Measurements from ENCODE around the gene SLC15A3.

SLC15A3 gene

DNA sequence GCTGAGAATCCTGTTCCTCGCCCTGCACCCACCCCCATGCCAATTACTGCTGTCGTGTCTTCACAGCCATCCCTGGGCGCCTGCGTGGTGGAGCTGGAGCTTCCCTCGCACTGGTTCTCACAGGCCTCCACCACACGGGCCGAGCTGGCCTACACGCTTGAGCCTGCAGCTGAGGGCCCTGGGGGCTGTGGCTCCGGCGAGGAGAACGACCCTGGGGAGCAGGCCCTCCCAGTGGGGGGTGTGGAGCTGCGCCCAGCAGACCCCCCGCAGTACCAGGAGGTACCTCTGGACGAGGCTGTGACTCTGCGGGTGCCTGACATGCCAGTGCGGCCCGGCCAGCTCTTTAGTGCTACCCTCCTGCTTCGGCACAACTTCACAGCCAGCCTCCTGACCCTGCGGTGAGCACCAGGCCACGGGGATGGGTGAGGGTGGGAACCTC is 23.4 kb downstream of the SLC15A3 start:
- DNase-seq (ENCODE audit: low spot score): no peak

DNA sequence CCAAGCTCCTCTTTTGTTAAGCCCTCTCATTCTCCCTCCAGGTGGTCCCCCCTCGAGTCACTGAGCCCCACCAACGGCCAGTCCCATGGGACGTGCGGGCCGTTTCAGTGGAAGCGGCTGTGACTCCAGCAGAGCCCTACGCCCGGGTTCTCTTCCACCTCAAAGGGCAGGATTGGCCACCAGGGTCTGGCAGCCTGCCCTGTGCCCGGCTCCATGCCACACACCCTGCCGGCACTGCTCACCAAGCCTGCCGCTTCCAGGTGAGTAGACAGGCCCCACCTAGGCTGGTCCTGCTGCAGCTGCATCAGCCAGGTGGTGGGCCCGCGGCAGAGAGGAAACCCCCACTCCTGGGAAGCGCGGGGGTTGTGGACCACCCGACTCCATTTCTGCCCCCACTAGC is 24.4 kb downstream of the SLC15A3 start:
- DNase-seq (ENCODE audit: low spot score): no peak

DNA sequence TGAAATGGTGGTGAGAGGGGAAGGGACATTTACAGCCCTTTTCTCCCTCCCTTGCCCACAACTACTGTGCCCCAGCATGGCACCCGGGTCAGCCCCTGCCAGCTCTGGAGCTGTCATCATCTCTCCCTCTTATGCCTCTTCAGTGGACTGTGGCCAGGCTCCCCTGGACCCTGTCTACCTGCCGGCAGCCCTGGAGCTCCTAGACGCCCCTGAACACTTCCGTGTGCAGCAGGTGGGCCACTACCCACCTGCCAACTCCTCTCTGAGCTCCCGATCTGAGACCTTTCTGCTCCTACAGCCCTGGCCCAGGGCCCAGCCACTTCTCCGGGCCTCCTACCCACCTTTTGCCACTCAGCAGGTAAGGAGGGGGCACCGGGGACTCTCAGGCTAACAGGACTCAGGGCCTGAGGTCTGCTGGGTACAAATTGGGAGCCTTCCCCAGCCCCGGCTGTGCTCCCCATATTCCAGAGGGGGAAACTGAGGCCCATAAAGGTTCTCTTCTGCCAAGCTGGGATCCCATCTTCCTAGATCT is 24.8 kb downstream of the SLC15A3 start:
- DNase-seq (ENCODE audit: low spot score): no peak

DNA sequence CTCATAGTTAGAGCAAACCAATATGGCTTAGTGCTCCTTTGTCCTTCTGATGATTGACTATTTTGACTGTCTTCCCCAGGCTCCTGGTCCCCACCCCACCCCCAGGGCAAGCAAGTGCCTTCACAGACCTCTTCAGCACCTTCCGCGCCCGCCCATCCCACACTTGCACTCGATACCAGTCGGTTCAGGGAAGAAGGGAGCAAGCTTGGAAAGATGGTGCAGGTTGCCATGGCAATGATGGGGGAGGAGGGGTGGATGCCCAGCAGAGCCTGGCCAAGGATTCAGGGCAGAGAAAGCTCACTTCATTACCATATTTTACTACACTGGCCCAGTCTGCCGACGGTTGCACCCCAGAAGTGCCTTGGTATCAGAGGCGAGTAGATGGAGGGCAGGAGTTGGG is 25.5 kb downstream of the SLC15A3 start:
- DNase-seq (ENCODE audit: low spot score): no peak

DNA sequence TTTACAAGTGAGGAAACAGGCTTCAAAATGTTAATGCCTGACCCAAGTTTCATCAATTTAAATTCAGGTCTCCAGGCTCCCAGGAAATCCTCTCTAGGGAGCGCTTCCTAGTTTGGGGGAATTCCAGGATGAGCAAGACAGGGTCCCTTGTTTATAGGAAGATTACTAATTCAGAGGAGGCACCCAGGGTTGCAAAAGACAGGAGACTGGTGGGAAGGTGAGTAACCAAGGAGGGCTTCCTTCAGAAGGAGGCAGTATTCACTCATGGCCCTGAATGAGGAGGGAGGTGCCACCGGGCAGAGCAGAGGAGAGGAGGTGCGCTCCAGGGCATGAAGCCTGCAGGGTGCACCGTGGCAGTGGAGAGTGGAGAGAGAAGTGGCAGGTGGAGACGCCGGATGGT is 26.1 kb downstream of the SLC15A3 start:
- no peak for DNase-seq (ENCODE audit: low spot score)

DNA sequence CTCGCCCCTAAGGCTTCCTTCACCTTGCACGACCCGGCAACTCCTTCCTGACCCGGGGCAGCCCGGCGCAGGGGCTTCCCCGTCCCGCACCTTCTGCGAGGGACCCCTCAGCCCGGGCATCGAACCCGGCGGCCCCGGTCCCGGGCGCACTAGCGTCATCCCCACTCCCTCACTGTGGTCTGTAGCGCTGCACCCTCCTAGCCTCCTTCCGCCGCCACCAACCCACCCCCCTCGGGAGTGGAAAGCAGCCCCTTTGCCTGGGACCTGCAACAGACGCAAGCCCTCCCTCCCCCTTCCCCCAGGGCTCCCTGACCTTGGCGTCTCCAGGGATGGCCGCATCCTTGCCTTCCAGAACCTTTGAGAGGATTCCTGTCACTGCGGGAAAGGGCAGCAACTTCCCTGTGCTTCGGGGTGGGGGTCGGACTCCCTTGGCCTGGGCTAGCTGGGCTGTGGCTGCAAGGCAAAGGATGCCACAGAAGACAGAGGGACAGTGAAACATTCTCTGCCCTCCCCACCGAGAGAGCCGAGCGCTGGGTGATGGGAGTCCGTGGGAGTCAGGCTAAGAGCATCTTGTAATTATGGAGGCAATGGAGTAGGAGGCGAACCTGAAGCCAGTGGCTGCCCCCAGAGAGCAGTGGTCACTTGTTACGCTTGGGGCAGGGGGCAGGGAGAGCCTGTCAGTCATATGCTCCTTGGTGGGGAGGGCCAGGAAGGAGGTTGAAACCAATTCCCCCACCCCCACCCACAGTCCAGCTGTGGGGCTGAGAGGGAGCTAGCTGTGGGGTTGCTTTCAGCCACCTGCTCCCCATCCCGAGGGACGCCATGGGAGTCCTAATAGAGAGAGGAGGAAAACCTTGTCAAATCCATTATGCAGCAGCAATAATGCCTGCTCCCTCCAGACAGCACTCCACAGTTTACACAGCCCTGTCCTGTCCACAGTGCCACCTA is 26.8 kb downstream of the SLC15A3 start:
- DNase-seq (ENCODE audit: low spot score): peak; percentile 84

DNA sequence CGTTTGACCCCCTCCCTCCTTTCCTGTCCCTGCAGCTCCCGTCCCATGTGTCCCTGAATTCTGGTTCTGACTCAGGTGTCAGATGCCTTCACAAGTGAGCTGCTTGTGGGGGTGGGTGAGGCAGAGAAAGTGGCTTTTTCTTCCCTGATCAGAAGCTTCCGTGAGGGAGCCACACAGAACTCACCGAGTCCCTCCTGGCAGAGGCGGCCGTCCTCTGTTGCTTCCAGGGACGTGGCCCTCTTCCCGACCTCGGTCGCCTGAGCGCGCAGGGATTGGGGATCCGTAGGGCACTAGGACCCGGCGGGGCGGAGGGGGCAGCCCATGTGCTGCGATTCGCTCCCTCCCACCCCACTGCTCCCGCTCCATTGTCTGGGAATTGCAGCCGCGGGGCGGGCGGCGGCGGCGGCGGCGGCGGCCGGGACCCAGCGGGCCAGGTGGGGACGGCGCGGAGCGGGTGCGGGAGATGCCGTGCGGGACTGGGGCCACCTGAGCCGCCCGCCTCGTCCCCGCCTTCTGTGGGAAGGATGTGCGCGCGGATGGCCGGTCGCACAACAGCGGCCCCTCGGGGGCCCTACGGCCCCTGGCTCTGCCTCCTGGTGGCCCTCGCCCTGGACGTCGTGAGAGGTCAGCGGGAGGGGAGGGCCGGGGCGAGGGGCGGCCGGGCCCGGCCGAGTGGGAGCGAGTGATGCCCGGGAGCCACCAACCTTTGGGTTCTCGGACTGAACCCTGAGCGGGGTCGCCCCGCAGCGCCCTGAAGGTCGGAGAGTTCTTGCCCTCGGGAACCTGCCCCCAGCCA is 27.7 kb downstream of the SLC15A3 start, which contains the start of gene TMEM132A:
Gene TMEM132A, plus strand, starts transcription at position 351 of the 796 bp plus-strand sequence. Its CDS starts 174 bp downstream, at position 525.
- DNase-seq (ENCODE audit: low spot score): peak; percentile 100

DNA sequence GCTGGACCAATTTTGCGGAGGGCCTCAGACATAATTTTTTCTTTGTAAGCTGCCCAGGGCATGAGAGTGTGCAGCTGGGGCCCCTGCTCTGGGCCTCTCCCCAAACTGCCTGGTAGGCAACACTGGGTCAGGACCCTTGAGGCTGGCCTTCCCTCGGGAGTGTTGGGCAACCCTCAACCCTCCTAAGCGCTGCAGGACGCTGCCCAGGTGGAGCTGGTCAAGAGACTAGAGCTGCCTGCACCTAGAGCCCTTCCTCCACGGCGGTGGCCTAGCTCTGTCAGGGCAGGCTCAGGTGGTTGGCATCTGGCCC is 28.2 kb downstream of the SLC15A3 start:
- no peak for DNase-seq (ENCODE audit: low spot score)

DNA sequence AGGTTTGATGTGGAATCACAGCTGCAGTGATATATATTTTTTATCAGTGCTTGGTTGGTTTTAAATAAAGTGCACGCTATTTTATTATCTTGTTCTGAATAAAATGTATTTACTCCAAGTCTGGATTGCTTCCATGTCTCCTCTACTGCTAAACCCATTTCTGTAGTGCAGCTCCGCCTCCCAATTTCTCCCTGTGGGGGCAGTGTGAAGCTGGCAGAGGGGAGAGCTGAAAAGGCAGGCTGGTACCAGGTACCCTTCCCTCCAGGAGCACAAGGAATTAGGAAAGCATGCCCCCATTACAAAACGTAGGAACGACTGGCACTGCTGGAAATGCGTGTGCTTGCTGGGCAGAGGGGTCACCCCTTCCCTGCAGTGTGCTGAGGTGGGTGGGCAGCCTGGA is 28.6 kb downstream of the SLC15A3 start:
- DNase-seq (ENCODE audit: low spot score): no peak

DNA sequence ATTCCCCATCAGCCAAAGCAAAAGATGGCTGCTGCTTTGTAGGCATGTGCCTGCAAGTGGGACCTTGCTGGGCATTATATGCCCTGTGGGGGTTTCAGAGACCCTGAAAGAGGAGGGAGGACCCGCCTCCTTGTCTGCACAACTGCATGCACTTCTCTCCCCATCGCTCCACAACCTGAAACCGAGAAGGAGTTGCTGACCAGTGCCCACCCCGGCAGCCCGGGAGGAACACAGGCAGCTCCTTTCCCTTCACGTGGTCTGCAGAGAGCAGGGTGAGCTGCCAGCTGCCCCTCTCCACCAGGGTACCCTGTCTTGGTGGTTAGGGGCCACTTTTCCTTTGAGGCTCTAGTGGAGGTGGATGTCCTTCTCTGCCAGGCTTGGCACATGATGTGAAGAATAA is 29.1 kb downstream of the SLC15A3 start:
- no peak for DNase-seq (ENCODE audit: low spot score)

DNA sequence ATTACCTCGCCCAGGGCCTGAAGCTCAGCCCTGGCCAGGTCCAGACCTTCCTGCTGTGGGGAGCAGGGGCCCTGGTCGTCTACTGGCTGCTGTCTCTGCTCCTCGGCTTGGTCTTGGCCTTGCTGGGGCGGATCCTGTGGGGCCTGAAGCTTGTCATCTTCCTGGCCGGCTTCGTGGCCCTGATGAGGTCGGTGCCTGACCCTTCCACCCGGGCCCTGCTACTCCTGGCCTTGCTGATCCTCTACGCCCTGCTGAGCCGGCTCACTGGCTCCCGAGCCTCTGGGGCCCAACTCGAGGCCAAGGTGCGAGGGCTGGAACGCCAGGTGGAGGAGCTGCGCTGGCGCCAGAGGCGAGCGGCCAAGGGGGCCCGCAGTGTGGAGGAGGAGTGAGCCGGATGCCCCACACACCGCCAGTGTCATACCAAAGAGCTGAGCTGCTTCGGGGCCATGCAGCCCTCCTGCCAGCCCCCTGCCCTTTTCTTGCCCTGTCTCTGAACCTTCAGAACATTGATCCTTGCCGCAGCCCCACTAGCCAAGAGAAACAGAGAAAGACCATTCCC is 30.1 kb downstream of the SLC15A3 start:
- DNase-seq (ENCODE audit: low spot score): no peak

DNA sequence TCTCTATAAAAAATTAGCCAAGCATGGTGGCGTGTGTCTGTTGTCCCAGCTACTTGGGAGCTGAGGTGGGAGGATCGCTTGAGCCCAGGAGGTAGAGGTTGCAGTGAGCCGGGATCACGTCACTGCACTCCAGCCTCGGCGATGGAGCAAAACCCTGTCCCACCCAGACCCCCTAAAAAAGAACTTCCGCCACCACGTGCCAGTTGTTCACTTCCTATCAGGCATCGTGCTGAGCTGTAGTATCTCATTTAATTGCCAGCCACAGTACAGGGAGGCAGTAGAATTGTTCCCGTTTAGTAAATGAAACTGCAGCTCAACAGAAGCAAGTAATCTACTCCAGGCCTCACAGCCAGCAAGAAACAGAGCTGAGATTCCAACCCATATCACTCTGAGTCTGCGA is 30.7 kb downstream of the SLC15A3 start:
- DNase-seq (ENCODE audit: low spot score): no peak

DNA sequence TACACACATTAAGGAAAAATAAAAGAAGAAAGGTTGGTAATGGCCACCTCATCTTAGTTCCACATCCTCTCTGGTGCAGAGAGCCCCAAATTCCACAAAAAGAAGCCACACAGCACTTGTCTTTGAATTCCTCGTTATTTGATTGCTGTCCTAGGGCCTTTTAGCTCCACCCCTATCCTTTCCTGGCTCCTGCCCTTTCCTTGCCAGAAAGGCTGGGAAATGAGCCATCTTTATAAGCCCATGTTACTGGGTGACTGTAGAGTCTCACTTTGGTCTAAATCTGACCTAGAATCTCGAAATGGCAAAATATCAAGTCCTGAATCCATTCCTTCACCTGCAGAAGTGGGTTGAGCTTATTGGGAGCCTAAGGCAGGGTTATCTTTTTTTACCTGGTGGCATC is 32.0 kb downstream of the SLC15A3 start:
- no peak for DNase-seq (ENCODE audit: low spot score)

DNA sequence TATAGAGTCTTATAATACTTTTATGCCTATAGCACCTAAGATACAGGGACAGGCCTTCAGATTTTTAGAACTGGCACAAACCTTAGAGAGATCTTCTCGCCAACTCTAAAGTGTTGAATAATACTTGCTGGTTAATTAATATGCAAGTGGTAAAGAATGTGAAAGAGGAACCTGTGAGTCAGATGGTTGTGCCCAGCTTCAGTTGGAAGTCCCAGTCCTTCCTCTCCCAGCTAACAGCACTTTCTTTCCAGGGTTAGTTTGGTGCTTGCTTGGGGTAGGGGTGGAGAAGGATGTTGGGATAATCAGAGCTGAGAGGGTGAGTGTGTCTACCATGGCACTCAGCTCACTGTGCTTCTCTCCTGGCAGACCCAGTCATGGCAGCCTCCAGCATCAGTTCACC is 32.7 kb downstream of the SLC15A3 start:
- DNase-seq (ENCODE audit: low spot score): no peak

DNA sequence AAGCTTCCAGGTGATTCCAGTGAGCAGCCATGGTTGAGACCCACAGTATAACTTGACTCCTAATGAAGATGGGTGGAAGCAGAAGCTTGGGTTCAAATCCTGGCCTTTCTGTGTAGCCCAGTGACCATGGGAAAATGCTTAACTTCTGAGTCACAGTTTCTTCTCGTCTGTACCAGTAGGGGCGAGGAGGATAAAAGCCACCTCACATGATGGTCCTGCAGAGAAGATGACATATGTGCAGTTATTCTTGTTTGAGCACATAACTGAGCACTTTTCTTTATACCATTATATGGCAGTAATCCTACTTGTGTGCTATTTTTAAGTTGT is 33.1 kb downstream of the SLC15A3 start:
- DNase-seq (ENCODE audit: low spot score): no peak

DNA sequence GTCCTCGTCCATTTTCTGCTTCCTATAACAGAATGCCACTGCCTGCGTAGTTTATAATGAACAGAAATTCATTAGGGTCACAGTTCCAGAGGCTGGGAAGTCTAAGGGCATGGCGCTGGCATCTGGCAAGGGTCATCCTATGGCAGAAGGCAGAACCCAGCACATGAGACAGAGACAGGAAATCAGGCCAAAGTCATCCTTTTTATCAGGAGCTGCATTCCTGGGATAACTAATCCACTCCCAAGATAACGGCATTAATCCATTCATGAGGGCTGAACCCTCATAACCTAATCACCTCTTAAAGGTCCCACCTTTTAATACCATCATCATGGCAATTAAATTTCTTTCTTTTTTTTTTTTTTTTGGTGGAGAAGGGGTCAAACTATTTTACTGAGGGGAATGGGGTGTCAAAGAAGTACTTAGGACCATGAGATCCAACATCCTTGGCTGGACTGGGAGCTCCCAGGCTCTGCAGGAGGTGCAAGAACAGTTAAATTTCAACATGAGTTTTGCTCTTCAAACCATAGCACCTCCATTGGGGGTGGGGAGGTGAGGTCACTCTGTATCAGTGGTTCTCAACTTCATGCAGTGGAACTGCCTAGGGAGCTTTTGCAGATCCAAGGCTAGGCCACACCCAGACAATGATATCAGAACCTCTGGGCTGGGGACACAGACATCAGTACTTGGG is 33.6 kb downstream of the SLC15A3 start:
- no peak for DNase-seq (ENCODE audit: low spot score)

DNA sequence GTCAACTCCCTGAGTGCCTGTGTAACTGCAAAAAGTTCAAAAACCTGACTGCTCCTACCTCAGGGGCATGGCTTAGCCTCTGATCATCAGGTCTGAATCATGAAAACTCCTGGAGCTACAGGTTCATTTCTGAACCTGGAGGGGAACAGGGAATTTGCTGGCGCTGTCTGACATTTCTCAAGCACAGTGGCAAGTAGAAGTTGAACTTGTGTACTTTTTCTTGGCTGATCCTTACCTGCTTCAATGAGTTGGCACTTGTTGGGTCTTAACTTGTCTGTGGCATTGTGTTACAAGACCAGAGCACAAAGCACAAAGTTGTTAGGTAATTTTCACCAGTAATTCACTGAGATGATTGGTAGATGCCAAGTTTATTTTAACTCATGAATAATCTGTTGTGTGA is 34.7 kb downstream of the SLC15A3 start:
- DNase-seq (ENCODE audit: low spot score): no peak

DNA sequence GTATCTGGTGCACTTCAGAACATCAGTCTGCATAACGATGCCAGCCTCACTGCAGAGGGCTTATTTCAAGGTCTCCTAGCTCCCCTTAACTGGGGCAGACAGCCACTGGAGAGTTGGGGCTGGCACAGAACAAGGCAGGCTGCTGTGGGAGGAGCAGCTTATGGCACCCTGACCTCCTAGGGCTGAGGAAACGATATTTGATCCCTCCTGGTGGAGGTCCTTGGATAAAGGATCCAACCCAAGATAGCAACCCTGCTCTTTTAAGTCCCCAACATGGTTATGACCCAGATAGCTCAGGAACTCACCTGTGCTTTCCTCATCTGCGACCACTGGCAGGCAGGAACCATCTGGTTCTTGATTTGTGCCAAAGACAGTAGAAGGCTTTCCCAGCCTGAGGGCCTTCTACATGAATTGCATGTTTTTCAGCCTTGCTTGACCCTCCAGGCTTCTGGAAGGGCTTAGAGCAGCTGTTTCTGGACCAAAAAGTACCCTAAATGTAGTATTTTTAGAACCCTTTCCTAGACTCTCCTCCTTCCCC is 35.2 kb downstream of the SLC15A3 start:
- no peak for DNase-seq (ENCODE audit: low spot score)

DNA sequence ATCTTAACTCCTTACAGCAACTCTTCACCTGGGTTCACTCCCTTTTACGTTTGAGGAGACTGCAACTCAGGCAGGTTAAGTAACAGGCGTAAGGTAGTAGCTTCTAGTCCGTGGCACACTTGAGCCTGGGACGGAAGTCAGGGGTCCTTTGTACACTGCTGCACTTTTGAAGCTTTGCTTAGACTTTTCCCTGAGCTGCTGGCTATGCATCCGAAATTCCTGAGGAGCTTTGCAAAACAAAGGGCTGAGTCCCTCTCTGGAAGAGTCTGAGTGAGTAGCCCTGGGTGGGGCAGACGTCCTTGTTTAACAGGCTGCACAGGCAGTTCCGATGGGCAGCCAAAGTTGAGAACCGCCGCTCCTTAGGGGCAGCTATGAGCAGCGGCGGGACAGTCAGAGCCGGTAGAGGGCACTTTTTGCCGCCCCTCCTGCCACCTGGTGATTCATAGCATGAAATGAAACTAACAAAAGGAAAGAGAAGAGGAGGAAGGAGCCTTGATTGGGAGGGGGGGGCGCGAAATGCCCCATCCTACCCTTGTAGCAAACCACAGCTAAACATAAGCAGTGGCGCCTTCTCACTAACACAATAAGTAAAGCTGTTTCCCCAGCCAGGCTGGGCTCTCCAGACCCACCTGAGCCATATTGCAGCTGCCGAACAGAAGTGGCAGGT is 36.6 kb downstream of the SLC15A3 start:
- DNase-seq (ENCODE audit: low spot score): no peak

DNA sequence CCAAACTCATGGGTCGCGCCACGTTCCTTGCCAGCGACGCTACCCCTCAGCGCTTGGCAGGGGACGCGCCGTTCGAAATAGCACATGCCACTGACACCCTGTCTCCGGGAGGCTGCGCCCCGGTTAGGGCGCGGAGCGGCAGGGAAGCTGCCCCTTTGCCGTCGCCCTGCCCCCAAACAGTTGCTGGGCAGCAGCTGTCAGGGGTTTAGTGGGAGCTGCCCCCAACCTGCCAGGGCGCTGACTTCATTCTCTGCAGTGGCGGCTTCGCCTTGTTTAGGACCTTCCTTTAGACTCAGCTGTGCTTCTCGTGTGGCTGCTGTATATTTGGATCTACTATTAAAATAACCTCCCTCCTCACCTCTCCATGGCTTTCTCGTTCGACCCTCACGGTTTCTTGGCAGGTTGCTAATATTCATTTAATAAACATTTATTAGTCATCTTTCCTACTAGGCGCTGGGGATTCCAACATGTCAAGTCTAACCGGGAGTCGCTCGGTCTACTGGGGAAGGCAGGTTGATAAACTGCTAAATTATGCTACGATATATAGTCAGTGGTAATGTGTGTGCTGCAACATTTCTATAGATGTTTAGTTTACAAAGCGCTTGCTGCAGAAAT is 37.2 kb downstream of the SLC15A3 start:
- DNase-seq (ENCODE audit: low spot score): no peak

Measured in HuH-7 (cell line).